Neural crest cell (in vitro differentiated cells): ENCODE data around the gene MRPL3. TPM values are rescaled to one million over a fixed set of nuclear protein-coding genes. Genes with fewer than 3 reads are reported as not detected.

Source experiments
- DNase-seq: peaks from one replicate; pipeline ENCODE4 v3.0.0; 2021; ENCODE audit warnings: low read depth, mixed read lengths, low spot score
- H3K27ac Mint-ChIP-seq: one replicate; pipeline ENCODE4 v1.8.0; 2021; ENCODE audit warnings: mild to moderate bottlenecking, mixed read lengths; ENCODE audit not compliant: unreplicated experiment
- H3K27me3 Mint-ChIP-seq: 2 replicates; pipeline ENCODE4 v1.8.0; 2021; ENCODE audit warnings: low read depth, mild to moderate bottlenecking, mixed read lengths
- H3K36me3 Mint-ChIP-seq: 2 replicates; pipeline ENCODE4 v1.8.0; 2021; ENCODE audit warnings: low read depth, mild to moderate bottlenecking, mixed read lengths
- H3K4me1 Mint-ChIP-seq: 2 replicates; pipeline ENCODE4 v1.8.0; 2021; ENCODE audit warnings: mixed read lengths
- H3K4me3 Mint-ChIP-seq: one replicate; pipeline ENCODE4 v1.8.0; 2021; ENCODE audit warnings: mild to moderate bottlenecking, mixed read lengths
- H3K9me3 Mint-ChIP-seq: 2 replicates; pipeline ENCODE4 v1.8.0; 2021; ENCODE audit warnings: mixed read lengths
- total RNA-seq: library from RNA; stranded (reverse); gene quantifications from 2 replicates; pipeline ENCODE4 v1.2.1, GENCODE V29; 2021
- TF ChIP-seq, protein P1 (sequence below): fragments of 200-600 bp; sonication (generic); conservative IDR thresholded peaks from 2 replicates; pipeline ENCODE4 v1.5.0; 2021; ENCODE audit warnings: antibody characterized with exemption, mild to moderate bottlenecking

MRPL3 gene
- total RNA-seq, 1 donor from 2014 or later = 107 TPM

GRCh38 chr3:131530388-131530787 is 27.6 kb upstream of the MRPL3 start:
- TF ChIP-seq, protein P1, sequence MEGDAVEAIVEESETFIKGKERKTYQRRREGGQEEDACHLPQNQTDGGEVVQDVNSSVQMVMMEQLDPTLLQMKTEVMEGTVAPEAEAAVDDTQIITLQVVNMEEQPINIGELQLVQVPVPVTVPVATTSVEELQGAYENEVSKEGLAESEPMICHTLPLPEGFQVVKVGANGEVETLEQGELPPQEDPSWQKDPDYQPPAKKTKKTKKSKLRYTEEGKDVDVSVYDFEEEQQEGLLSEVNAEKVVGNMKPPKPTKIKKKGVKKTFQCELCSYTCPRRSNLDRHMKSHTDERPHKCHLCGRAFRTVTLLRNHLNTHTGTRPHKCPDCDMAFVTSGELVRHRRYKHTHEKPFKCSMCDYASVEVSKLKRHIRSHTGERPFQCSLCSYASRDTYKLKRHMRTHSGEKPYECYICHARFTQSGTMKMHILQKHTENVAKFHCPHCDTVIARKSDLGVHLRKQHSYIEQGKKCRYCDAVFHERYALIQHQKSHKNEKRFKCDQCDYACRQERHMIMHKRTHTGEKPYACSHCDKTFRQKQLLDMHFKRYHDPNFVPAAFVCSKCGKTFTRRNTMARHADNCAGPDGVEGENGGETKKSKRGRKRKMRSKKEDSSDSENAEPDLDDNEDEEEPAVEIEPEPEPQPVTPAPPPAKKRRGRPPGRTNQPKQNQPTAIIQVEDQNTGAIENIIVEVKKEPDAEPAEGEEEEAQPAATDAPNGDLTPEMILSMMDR = no peak
- Mint-ChIP-seq H3K27ac (no peak overlapping the region), H3K4me1 (no peaks in the 10 kb centered on the region), H3K9me3 (peaks cover 3% of the 10 kb centered on the region), H3K4me3 (no peak overlapping the region), H3K36me3 (no peaks in the 10 kb centered on the region), H3K27me3 (peaks cover 7% of the 10 kb centered on the region)
- DNase-seq = no peak

DNA sequence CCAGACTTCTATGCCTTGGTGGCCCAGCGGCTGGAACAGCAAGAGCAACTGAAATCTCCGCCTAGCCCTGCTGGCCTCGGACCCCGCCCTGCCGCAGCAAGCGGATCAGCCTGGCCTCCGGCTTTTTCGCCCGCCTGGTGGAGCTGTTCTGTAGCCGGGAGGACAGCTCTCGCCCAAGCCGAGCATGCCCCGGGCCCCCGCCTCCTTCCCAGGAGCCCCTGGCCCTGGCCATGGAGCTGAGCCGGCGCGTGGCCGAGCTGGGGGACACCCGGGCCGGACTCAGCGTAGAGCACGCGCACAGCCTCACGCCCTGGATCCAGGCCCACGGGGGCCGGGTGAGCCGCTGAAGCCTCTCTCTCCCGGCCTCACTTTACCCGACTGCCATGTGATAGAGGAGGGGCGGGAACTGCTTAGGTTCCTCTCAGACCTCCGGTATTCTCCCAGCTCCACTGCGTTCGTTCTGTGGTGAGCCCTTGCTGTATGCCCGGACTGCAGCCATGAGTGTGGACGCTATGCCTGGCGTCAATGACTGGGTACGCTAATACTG is 24.1 kb upstream of the MRPL3 start:
- H3K36me3 Mint-ChIP-seq = no peaks in the 10 kb centered on the region
- no peaks in the 10 kb centered on the region for H3K4me1 Mint-ChIP-seq

DNA sequence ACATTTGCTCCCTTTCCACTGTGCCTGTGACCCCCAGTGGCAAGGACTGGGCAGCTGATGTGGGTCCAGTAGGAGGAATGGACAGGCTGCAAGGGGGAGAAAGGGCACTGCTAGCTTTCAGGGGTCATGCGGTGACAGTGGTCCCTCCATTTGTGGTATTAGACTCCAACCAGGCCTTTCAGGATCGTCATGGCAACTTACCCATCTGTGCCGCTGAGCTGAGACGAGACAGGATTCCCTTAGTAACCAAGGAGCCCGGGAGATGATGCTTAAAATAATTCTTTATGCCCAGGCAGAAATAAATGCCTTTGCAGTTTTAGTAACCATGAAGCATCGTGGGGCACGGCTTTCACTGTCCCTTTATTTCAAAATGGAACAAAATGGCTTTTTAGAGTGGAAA is 15.9 kb upstream of the MRPL3 start:
- Mint-ChIP-seq H3K4me1 (peaks cover 7% of the 10 kb centered on the region), H3K36me3 (peaks cover 3% of the 10 kb centered on the region), H3K4me3 (no peak overlapping the region), H3K27me3 (peaks cover 17% of the 10 kb centered on the region), H3K27ac (no peak overlapping the region), H3K9me3 (no peaks in the 10 kb centered on the region)
- DNase-seq = no peak
- TF ChIP-seq, protein P1 = no peak

More for the DNA sequence above, 24.1 kb upstream of the MRPL3 start:
- peaks cover 19% of the 10 kb centered on the region for H3K27me3 Mint-ChIP-seq
- no peak overlapping the region for H3K4me3 Mint-ChIP-seq
- TF ChIP-seq, protein P1 = peak; percentile 47
- DNase-seq = peak; percentile 44
- H3K9me3 Mint-ChIP-seq = no peaks in the 10 kb centered on the region
- no peak overlapping the region for H3K27ac Mint-ChIP-seq

DNA sequence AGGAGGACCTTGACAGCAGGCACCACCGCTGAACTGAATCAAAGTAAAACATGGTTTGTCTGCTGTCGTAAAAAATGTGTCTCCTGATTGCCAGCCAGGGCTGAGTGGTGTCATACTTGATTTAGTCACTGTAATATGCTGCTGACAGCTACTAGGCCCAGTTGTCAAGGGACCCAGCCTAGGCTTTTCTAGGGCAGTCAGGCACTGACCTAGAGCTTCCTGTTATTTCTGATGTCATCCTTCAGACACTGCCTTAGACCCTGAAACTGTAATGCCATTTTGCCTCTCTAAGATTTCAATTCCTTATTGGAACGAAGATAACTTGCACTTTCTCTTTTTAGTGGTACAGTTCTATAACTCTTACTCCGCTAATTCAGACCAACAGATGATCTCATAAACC is 2.6 kb upstream of the MRPL3 start:
- Mint-ChIP-seq H3K36me3 (peaks cover 4% of the 10 kb centered on the region), H3K9me3 (peaks cover 2% of the 10 kb centered on the region), H3K4me1 (peaks cover 23% of the 10 kb centered on the region), H3K27me3 (peaks cover 38% of the 10 kb centered on the region), H3K27ac (no peak overlapping the region), H3K4me3 (peak overlapping the region; percentile 13)
- TF ChIP-seq, protein P1 = no peak
- DNase-seq = no peak

- peaks cover 37% of the 10 kb centered on the region for H3K27me3 Mint-ChIP-seq
- H3K27ac Mint-ChIP-seq = no peak overlapping the region
- DNase-seq = no peak
- TF ChIP-seq, protein P1 = no peak
- peaks cover 2% of the 10 kb centered on the region for H3K9me3 Mint-ChIP-seq
- H3K36me3 Mint-ChIP-seq = peaks cover 12% of the 10 kb centered on the region
- peaks cover 28% of the 10 kb centered on the region for H3K4me1 Mint-ChIP-seq
- H3K4me3 Mint-ChIP-seq = peak overlapping the region; percentile 97
These were observed 507 bp upstream of the MRPL3 start for GRCh38 chr3:131503320-131503635.

DNA sequence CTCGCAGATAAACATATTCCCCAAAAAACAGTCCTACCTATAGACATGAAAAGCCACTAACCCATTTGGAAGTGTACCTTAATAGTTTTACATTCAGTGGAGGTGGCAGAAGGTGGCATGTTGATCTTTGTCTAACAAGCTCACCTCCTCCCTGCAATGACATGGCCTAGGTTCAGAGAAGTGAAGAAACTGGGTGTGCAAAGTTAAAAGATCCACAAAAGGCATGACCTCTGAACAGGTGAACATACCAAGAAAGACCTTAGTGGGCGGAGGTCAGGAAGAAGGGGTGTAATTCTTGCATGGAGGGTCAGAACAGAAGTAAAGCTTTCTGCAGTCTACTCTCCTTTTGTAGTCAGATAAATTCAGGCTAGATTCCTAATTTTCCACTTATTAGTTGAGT is 822 bp downstream of the MRPL3 start:
- Mint-ChIP-seq H3K27me3 (peaks cover 29% of the 10 kb centered on the region), H3K27ac (peak overlapping the region; percentile 97), H3K36me3 (peaks cover 12% of the 10 kb centered on the region), H3K4me3 (peak overlapping the region; percentile 97), H3K4me1 (peaks cover 28% of the 10 kb centered on the region), H3K9me3 (peaks cover 2% of the 10 kb centered on the region)
- DNase-seq = no peak
- TF ChIP-seq, protein P1 = no peak
